Activated naive CD8-positive, alpha-beta T cell treated with anti-CD3 and anti-CD28 coated beads for 36 hours (primary cell): ENCODE measurements around the gene PLSCR4. TPM values are rescaled to one million over a fixed set of nuclear protein-coding genes. Genes with fewer than 3 reads are reported as not detected.
"Not testable (repeated sequence)": the region's sequence is repeated elsewhere in the genome, so short reads cannot be mapped to it uniquely, and the experiment has no call there.

ENCODE experiments used
- DNase-seq: peaks from one replicate; pipeline ENCODE4 v3.0.0; 2021
- H3K27ac Mint-ChIP-seq: one replicate; pipeline ENCODE4 v1.8.0; 2022; ENCODE audit warnings: mild to moderate bottlenecking, moderate library complexity, mixed read lengths
- H3K27me3 Mint-ChIP-seq: one replicate; pipeline ENCODE4 v1.8.0; 2022; ENCODE audit warnings: mild to moderate bottlenecking, mixed read lengths
- H3K36me3 Mint-ChIP-seq: one replicate; pipeline ENCODE4 v1.8.0; 2021; ENCODE audit warnings: mild to moderate bottlenecking, mixed read lengths
- H3K4me1 Mint-ChIP-seq: one replicate; pipeline ENCODE4 v1.8.0; 2021; ENCODE audit warnings: mixed read lengths
- H3K4me3 Mint-ChIP-seq: one replicate; pipeline ENCODE4 v1.8.0; 2022; ENCODE audit warnings: mild to moderate bottlenecking, moderate library complexity, mixed read lengths
- H3K9me3 Mint-ChIP-seq: one replicate; pipeline ENCODE4 v1.8.0; 2022; ENCODE audit warnings: mixed read lengths
- total RNA-seq, 2 experiments: library from RNA; stranded (reverse); gene quantifications; one replicate each; pipeline ENCODE4 v1.2.3, GENCODE V29; 2021

The PLSCR4 gene
- total RNA-seq, 2 experiments from 2014 or later, result not detected

- H3K36me3 Mint-ChIP-seq, result no peaks in the 10 kb centered on the region
- no peaks in the 10 kb centered on the region for H3K4me1 Mint-ChIP-seq
- DNase-seq, result no peak
- peaks cover 20% of the 10 kb centered on the region for H3K27me3 Mint-ChIP-seq
- no peak overlapping the region for H3K27ac Mint-ChIP-seq
- no peak overlapping the region for H3K4me3 Mint-ChIP-seq
- H3K9me3 Mint-ChIP-seq, result no peaks in the 10 kb centered on the region
Observed at GRCh38 chr3:146262371-146263110, 11.6 kb upstream of the PLSCR4 start.

- Mint-ChIP-seq H3K27ac (no peak overlapping the region), H3K36me3 (no peaks in the 10 kb centered on the region), H3K4me1 (no peaks in the 10 kb centered on the region), H3K4me3 (no peak overlapping the region), H3K9me3 (no peaks in the 10 kb centered on the region), H3K27me3 (peaks cover 30% of the 10 kb centered on the region)
- DNase-seq, result no peak
Observed at GRCh38 chr3:146259880-146260589, 9.1 kb upstream of the PLSCR4 start.

- Mint-ChIP-seq H3K4me3 (no peak overlapping the region), H3K27me3 (peaks cover 49% of the 10 kb centered on the region), H3K4me1 (no peaks in the 10 kb centered on the region), H3K9me3 (peaks cover 4% of the 10 kb centered on the region), H3K27ac (no peak overlapping the region), H3K36me3 (no peaks in the 10 kb centered on the region)
- DNase-seq, result no peak
Observed at GRCh38 chr3:146256851-146257486, 6.1 kb upstream of the PLSCR4 start.

GRCh38 chr3:146252445-146252844 is 1.5 kb upstream of the PLSCR4 start:
- not testable (repeated sequence) for H3K9me3 Mint-ChIP-seq, H3K4me1 Mint-ChIP-seq, H3K27ac Mint-ChIP-seq, DNase-seq, H3K4me3 Mint-ChIP-seq, H3K36me3 Mint-ChIP-seq
- peaks cover 65% of the 10 kb centered on the region for H3K27me3 Mint-ChIP-seq

GRCh38 chr3:146249921-146250320 is 984 bp downstream of the PLSCR4 start:
- no peaks in the 10 kb centered on the region for H3K36me3 Mint-ChIP-seq
- H3K27me3 Mint-ChIP-seq, result peaks cover 51% of the 10 kb centered on the region
- peak overlapping the region; percentile 65 for H3K4me3 Mint-ChIP-seq
- H3K9me3 Mint-ChIP-seq, result peaks cover 4% of the 10 kb centered on the region
- H3K27ac Mint-ChIP-seq, result no peak overlapping the region
- no peak for DNase-seq
- peaks cover 3% of the 10 kb centered on the region for H3K4me1 Mint-ChIP-seq

- peaks cover 36% of the 10 kb centered on the region for H3K27me3 Mint-ChIP-seq
- peaks cover 2% of the 10 kb centered on the region for H3K9me3 Mint-ChIP-seq
- no peak overlapping the region for H3K4me3 Mint-ChIP-seq
- no peak overlapping the region for H3K27ac Mint-ChIP-seq
- peaks cover 3% of the 10 kb centered on the region for H3K4me1 Mint-ChIP-seq
- DNase-seq, result no peak
- no peaks in the 10 kb centered on the region for H3K36me3 Mint-ChIP-seq
Observed at GRCh38 chr3:146247911-146248310, 3.0 kb downstream of the PLSCR4 start.

GRCh38 chr3:146246526-146246925 is 4.4 kb downstream of the PLSCR4 start:
- H3K4me3 Mint-ChIP-seq, result no peak overlapping the region
- no peak for DNase-seq
- H3K4me1 Mint-ChIP-seq, result peaks cover 3% of the 10 kb centered on the region
- H3K36me3 Mint-ChIP-seq, result no peaks in the 10 kb centered on the region
- no peaks in the 10 kb centered on the region for H3K9me3 Mint-ChIP-seq
- H3K27ac Mint-ChIP-seq, result no peak overlapping the region
- H3K27me3 Mint-ChIP-seq, result peaks cover 23% of the 10 kb centered on the region

GRCh38 chr3:146243559-146243958 is 7.3 kb downstream of the PLSCR4 start:
- H3K4me1 Mint-ChIP-seq, result no peaks in the 10 kb centered on the region
- DNase-seq, result no peak
- no peaks in the 10 kb centered on the region for H3K36me3 Mint-ChIP-seq
- H3K9me3 Mint-ChIP-seq, result no peaks in the 10 kb centered on the region
- H3K27me3 Mint-ChIP-seq, result peaks cover 3% of the 10 kb centered on the region
- H3K27ac Mint-ChIP-seq, result no peak overlapping the region
- H3K4me3 Mint-ChIP-seq, result no peak overlapping the region

GRCh38 chr3:146241523-146242240 is 9.2 kb downstream of the PLSCR4 start:
- H3K4me1 Mint-ChIP-seq, result no peaks in the 10 kb centered on the region
- no peak for DNase-seq
- H3K36me3 Mint-ChIP-seq, result peaks cover 2% of the 10 kb centered on the region
- no peak overlapping the region for H3K4me3 Mint-ChIP-seq
- H3K9me3 Mint-ChIP-seq, result peaks cover 7% of the 10 kb centered on the region
- no peak overlapping the region for H3K27ac Mint-ChIP-seq
- H3K27me3 Mint-ChIP-seq, result peaks cover 3% of the 10 kb centered on the region

- Mint-ChIP-seq H3K27me3 (peaks cover 5% of the 10 kb centered on the region), H3K4me1 (no peaks in the 10 kb centered on the region), H3K9me3 (peaks cover 24% of the 10 kb centered on the region), H3K36me3 (peaks cover 4% of the 10 kb centered on the region), H3K4me3 (no peak overlapping the region), H3K27ac (no peak overlapping the region)
- no peak for DNase-seq
Observed at GRCh38 chr3:146233487-146233886, 17.4 kb downstream of the PLSCR4 start.

GRCh38 chr3:146227486-146227885 is 23.4 kb downstream of the PLSCR4 start:
- no peaks in the 10 kb centered on the region for H3K27me3 Mint-ChIP-seq

GRCh38 chr3:146226881-146227280 is 24.0 kb downstream of the PLSCR4 start:
- no peaks in the 10 kb centered on the region for H3K4me1 Mint-ChIP-seq
- no peaks in the 10 kb centered on the region for H3K9me3 Mint-ChIP-seq
- no peak overlapping the region for H3K4me3 Mint-ChIP-seq
- no peak overlapping the region for H3K27ac Mint-ChIP-seq
- no peak for DNase-seq
- no peaks in the 10 kb centered on the region for H3K36me3 Mint-ChIP-seq
- H3K27me3 Mint-ChIP-seq, result no peaks in the 10 kb centered on the region

More at GRCh38 chr3:146227486-146227885, 23.4 kb downstream of the PLSCR4 start:
- H3K27ac Mint-ChIP-seq, result no peak overlapping the region
- no peak overlapping the region for H3K4me3 Mint-ChIP-seq
- no peaks in the 10 kb centered on the region for H3K9me3 Mint-ChIP-seq
- DNase-seq, result no peak
- no peaks in the 10 kb centered on the region for H3K4me1 Mint-ChIP-seq
- no peaks in the 10 kb centered on the region for H3K36me3 Mint-ChIP-seq

GRCh38 chr3:146225458-146225857 is 25.4 kb downstream of the PLSCR4 start:
- not testable (repeated sequence) for DNase-seq, H3K36me3 Mint-ChIP-seq, H3K9me3 Mint-ChIP-seq, H3K27me3 Mint-ChIP-seq, H3K27ac Mint-ChIP-seq, H3K4me3 Mint-ChIP-seq, H3K4me1 Mint-ChIP-seq

GRCh38 chr3:146223401-146224373 is 27.2 kb downstream of the PLSCR4 start:
- H3K36me3 Mint-ChIP-seq, result no peaks in the 10 kb centered on the region
- no peaks in the 10 kb centered on the region for H3K4me1 Mint-ChIP-seq
- H3K27me3 Mint-ChIP-seq, result no peaks in the 10 kb centered on the region
- H3K4me3 Mint-ChIP-seq, result no peak overlapping the region
- no peak overlapping the region for H3K27ac Mint-ChIP-seq
- no peak for DNase-seq
- H3K9me3 Mint-ChIP-seq, result no peaks in the 10 kb centered on the region
